Astrocyte of the spinal cord (primary cell): ENCODE data around the gene MYRIP.

Experiments
- DNase-seq: peaks from one replicate; pipeline ENCODE4 v3.0.0; 2011; ENCODE audit warnings: low read depth, low spot score
- H3K4me3 ChIP-seq: 2 replicates; pipeline ENCODE4 v1.5.1; 2011; ENCODE audit warnings: low read depth, mild to moderate bottlenecking, low read length, moderate library complexity
- CTCF ChIP-seq: IDR thresholded peaks from 2 replicates; pipeline ENCODE4 v1.5.1; 2012; ENCODE audit warnings: low read depth, mild to moderate bottlenecking, low read length, inconsistent platforms
- in situ Hi-C: cut with HindIII; loops from 2 replicates; pipeline ENCODE4 v1.10.0; 2017; ENCODE audit warnings: low sequenced_read_pairs

Gene MYRIP

GRCh38 chr3:39910135-39910534, 100.7 kb downstream of the MYRIP start:
- H3K4me3 ChIP-seq: no peak overlapping the region
- in situ Hi-C loops: no loop called here
- no peak for DNase-seq
- TF ChIP-seq CTCF: no peak

DNA sequence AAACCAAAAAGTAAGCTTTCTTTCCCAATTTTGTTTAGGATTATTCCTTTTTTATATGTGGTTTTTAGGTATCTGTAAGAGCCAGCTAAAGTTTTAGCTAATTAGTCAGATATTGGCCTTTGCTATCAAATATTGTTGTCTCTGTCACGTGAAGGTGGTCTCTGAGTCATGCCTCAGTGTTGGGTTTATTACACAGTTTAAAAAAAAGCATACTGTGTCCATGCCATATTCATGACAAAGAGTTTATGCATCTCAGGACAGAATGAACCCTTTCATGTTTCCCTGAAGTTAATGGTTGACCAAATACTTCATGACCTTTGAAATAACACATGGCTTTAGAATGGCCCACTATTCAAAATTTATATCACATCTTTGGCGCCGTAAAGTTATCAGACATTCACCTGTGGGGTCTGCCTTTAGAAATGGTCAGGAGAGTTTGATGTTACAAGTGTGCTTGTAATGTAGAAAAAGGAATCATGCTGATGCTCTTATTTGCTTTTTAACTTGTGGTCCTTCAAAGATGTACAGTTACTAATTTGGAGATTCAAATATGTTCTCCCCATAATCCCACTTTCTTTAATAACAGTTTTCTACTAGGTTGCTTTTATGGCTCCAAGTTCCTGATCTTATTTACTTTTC, 101.5 kb downstream of the MYRIP start:
- TF ChIP-seq CTCF: no peak
- peak; percentile 70 for DNase-seq
- in situ Hi-C loops: no loop called here
- H3K4me3 ChIP-seq: no peak overlapping the region

DNA sequence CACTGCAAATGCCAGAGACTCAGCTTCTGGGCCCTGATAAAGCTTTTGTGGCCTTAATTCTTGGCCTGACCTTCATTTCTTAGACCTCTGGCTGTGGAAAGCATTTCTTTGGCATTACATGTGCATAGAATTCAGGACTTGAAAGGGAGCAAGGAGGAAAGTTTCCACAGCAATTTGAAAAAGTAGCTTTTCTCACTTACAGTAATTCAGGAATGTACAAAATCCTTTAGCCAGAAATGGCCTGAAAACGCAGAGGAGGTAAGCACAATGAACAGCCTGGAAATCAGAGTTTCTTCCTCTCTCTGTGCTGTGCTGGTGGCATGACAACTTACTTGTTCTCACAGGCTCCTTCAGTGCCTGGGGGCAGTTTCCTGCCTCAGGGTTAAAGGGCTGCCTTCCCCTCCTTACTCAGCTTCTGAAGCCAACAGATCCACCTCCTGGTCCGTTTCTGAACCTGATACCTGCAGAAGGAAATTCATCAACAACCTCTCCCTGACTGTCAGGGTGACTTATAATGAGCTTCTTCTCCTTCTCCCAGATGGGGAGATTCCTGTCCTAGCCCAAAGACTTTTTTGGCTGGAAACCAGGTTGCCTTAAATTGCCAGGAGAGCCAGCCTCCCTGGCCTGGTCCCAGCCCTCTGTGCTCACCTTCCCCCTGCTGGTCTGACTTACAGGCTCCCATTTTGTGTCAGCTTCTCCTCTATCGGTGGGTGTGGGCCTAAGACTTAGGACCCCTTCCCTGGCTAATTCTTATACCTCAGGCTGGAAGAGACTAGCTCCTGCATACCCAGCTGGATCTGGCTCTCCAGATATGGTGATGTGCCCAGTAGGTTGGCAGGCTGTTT, 102.3 kb downstream of the MYRIP start:
- no peak for TF ChIP-seq CTCF
- H3K4me3 ChIP-seq: no peak overlapping the region
- in situ Hi-C loops: no loop called here
- DNase-seq: peak; percentile 83

GRCh38 chr3:39915027-39915426, 105.6 kb downstream of the MYRIP start:
- in situ Hi-C loops: no loop called here
- no peak overlapping the region for H3K4me3 ChIP-seq
- no peak for DNase-seq
- no peak for TF ChIP-seq CTCF

DNA sequence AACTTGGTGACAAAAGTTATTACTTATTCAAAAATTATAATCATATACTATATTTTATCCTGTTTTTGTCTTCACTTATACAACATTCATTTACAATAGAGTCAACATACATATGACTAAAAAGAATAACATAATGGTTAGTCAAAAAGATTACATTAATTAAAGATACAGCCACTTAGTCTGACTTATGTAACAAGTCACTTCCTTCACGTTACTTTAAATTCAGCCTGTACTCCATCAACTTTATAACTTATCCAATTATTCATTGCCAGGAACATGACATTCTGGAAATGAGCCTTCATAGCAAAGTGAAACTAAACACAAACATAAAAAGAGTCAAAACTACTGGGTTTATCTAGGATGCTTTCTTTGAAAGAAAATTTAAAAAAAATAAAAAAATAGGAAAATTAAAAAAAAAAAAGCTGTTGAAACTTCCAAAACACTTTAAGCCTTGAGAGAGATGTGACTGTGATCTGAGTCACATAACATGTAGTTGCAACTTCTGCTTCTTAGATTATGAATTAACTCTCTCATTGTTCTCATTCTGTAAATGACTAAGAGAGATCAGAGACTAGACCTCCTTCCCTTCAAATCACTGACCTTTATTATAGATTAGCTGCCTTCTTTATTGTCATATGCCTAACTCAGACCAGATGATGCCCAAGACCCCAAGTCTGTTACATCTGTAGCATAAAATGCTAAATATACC, 107.8 kb downstream of the MYRIP start:
- TF ChIP-seq CTCF: no peak
- H3K4me3 ChIP-seq: no peak overlapping the region
- in situ Hi-C loops: no loop called here
- DNase-seq: peak; percentile 7

- no peak for DNase-seq
- no peak for TF ChIP-seq CTCF
- in situ Hi-C loops: no loop called here
- H3K4me3 ChIP-seq: no peak overlapping the region
Observed at GRCh38 chr3:39919281-39919680, 109.9 kb downstream of the MYRIP start.
